A673 (cell line): ENCODE data around the gene SCNM1.

ENCODE experiments used
- EZH2 ChIP-seq: fragments of 200-600 bp; sonication (generic); IDR thresholded peaks from 2 replicates; pipeline ENCODE4 v1.6.1; 2017; ENCODE audit warnings: borderline replicate concordance, low read depth, mild to moderate bottlenecking, mixed read lengths, antibody characterized with exemption, low read length; ENCODE audit not compliant: poor library complexity, severe bottlenecking
- TF ChIP-seq, protein P1 (sequence below): fragments of 300-800, 200-600 bp; sonication (generic); conservative IDR thresholded peaks from 2 replicates; pipeline ENCODE4 v1.5.1; 2017; ENCODE audit warnings: low read depth, mild to moderate bottlenecking, antibody characterized with exemption, low read length, moderate library complexity, mixed read lengths

DNA sequence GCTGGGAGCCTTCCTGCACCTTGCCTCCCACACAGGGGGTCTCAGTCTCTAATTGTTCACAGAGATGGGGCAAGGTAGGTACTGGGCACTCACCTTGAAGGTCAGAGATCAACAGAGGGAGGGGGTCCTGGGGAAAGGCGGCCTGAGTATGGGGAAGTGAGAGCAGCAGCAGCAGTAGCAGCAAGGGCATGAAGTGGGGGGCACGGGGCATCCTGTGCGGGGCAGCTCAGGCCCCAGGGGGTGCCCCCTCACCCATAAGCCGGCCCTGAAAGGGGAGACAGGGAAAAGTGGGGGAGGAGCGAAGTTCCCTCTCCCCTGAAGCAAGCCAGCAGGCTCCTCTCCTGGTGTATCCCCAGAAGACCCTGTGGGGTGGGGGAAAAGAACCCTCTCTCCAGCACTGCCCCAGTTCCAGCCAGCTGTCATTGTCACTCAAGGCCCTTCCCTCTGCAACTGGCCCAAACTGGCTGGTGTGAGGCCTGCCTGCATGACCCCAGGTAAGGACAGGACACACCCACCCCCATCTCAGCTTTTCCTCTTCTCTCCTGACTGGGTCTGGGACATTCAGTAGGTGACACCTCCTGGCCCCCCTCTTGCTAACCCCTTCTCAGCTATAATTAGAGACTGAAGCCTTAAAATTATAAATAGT, 23.4 kb upstream of the SCNM1 start:
- TF ChIP-seq, protein P1, sequence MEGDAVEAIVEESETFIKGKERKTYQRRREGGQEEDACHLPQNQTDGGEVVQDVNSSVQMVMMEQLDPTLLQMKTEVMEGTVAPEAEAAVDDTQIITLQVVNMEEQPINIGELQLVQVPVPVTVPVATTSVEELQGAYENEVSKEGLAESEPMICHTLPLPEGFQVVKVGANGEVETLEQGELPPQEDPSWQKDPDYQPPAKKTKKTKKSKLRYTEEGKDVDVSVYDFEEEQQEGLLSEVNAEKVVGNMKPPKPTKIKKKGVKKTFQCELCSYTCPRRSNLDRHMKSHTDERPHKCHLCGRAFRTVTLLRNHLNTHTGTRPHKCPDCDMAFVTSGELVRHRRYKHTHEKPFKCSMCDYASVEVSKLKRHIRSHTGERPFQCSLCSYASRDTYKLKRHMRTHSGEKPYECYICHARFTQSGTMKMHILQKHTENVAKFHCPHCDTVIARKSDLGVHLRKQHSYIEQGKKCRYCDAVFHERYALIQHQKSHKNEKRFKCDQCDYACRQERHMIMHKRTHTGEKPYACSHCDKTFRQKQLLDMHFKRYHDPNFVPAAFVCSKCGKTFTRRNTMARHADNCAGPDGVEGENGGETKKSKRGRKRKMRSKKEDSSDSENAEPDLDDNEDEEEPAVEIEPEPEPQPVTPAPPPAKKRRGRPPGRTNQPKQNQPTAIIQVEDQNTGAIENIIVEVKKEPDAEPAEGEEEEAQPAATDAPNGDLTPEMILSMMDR = no peak
- no peak for TF ChIP-seq EZH2
